Heart right ventricle (tissue), 16 donors: ENCODE data around the gene TUBG1. TPM values are rescaled to one million over a fixed set of nuclear protein-coding genes. Genes with fewer than 3 reads are reported as not detected.
A peak's percentile ranks its signal among the peaks of the same experiment; 100 is the strongest.

ENCODE experiments used
- ATAC-seq, 8 donors: fragments of 200-7000 bp; cut with Tn5 transposase; one replicate each; pipeline ENCODE4 v1.9.1; 2020; ENCODE audit warnings: mild to moderate bottlenecking in 8 of 8, moderate library complexity in 8 of 8, moderate number of reproducible peaks in 1 of 8
- DNase-seq, 2 donors: peaks; one replicate each; pipeline ENCODE4 v3.0.0-alpha.2; 2020
- H3K27ac ChIP-seq, 10 donors: fragments of 200-600 bp; sonication (generic) in 2 of 10; one replicate each; pipeline versions ENCODE4 v1.5.0 to v1.8.0; 2020 to 2022; ENCODE audit warnings: mild to moderate bottlenecking in 3 of 10
- H3K27me3 ChIP-seq, 7 donors: fragments of 200-600 bp; one replicate each; pipeline ENCODE4 v1.8.0; 2021 to 2022; ENCODE audit warnings: mild to moderate bottlenecking in 2 of 7
- H3K36me3 ChIP-seq, 9 donors: fragments of 200-600 bp; sonication (generic) in 1 of 9; one replicate each; pipeline versions ENCODE4 v1.5.0 to v1.8.0; 2020 to 2022; ENCODE audit warnings: mild to moderate bottlenecking in 2 of 9
- H3K4me1 ChIP-seq, 9 donors: fragments of 200-600 bp; sonication (generic) in 1 of 9; one replicate each; pipeline versions ENCODE4 v1.5.0 to v1.8.0; 2020 to 2022; ENCODE audit warnings: mild to moderate bottlenecking in 4 of 9
- H3K4me3 ChIP-seq, 10 donors: fragments of 200-600 bp; sonication (generic) in 2 of 10; one replicate each; pipeline versions ENCODE4 v1.5.0 to v1.8.0; 2020 to 2022; ENCODE audit warnings: mild to moderate bottlenecking in 7 of 10, moderate library complexity in 2 of 10
- H3K9me3 ChIP-seq, 11 donors: fragments of 200-600 bp in 10 of 11; sonication (generic) in 2 of 11; one replicate each; pipeline versions ENCODE4 v1.5.0 to v1.8.0; 2013 to 2022; ENCODE audit warnings: mild to moderate bottlenecking in 2 of 11, control low read depth in 1 of 11, moderate library complexity in 1 of 11
- CTCF ChIP-seq, 9 donors: fragments of 200-600 bp; sonication (generic) in 2 of 9; IDR thresholded peaks; one replicate each; pipeline versions ENCODE4 v1.5.0 to v1.8.0; 2021 to 2022; ENCODE audit warnings: antibody characterized with exemption in 9 of 9, mild to moderate bottlenecking in 5 of 9, moderate library complexity in 1 of 9
- WGBS, 2 donors: extraction: QIAGEN DNeasy Blood & Tissue Kit; methylation state at CpG; one replicate each; pipeline ENCODE4 v1.1.7; 2013; ENCODE audit warnings: inconsistent platforms in 1 of 2; 5-methylcytosine and 5-hydroxymethylcytosine counted together
- intact Hi-C, 10 donors: fragments of 100-400 bp; cut with DNase I; formaldehyde crosslinking; loops; one replicate each; pipeline versions ENCODE4 v1.11.1 to v1.14.2; 2022
- polyA plus RNA-seq, 2 donors: library from polyadenylated mRNA; stranded (reverse); fragments of 200-250 nt; gene quantifications; one replicate each; pipeline ENCODE4 v1.2.3, GENCODE V29; 2013
- total RNA-seq, 10 donors: library from RNA; stranded (reverse); fragmentation: NEBNext Ultra II Directional in 3 of 10; extraction: Animal tissue kit (Norgen Biotek cat#: 25700) in 3 of 10; gene quantifications; one replicate each; pipeline versions ENCODE4 v1.2.1 to v1.2.4, GENCODE V29; 2021 to 2023
- donor health status: Arrhythmogenic right ventricular cardiomyopathy.
- donor health status: ischemic (EF 13 %, LVEDD 7.1; RV severe dilation, severe dysfunction).
- donor health status: healthy with polysubstance abuse.
- donor health status: DM: no; HTN: yes; CAD: no.
- donor health status: DM: no; HTN: no; CAD: no.
- donor health status: ischemic (EF 25% LVEDD 6.9; RV normal size, moderate dysfunction).
- donor health status: ischemic (EF 25% LVEDD 5.7; RV mildly dilated, moderate dysfunction).
- donor health status: healthy.
- donor health status: DM: yes; HTN: yes; CAD: no.
- donor health status: Ischemic cardiomyopathy.
- donor health status: ischemic (EF 35%, LVEDD 5.7; RV mildly dilated, moderate dysfunction).
- donor health status: nonischemic (EF 11% LVEDD 7.7; RV severe dilation, severe dysfunction).
- donor health status: DM: yes; HTN: yes; CAD: no.
- donor health status: PGD.
- donor health status: ischemic (EF 29% LVEDD 5.4; RV normal size, mild dysfunction).
- donor health status: nonischemic (EF 23%, LVEDD 6.1; RV moderate dilation, normal function).

The TUBG1 gene
- total and polyA plus RNA-seq, 12 donors = 28.2 to 107 (median 43.7) TPM

DNA sequence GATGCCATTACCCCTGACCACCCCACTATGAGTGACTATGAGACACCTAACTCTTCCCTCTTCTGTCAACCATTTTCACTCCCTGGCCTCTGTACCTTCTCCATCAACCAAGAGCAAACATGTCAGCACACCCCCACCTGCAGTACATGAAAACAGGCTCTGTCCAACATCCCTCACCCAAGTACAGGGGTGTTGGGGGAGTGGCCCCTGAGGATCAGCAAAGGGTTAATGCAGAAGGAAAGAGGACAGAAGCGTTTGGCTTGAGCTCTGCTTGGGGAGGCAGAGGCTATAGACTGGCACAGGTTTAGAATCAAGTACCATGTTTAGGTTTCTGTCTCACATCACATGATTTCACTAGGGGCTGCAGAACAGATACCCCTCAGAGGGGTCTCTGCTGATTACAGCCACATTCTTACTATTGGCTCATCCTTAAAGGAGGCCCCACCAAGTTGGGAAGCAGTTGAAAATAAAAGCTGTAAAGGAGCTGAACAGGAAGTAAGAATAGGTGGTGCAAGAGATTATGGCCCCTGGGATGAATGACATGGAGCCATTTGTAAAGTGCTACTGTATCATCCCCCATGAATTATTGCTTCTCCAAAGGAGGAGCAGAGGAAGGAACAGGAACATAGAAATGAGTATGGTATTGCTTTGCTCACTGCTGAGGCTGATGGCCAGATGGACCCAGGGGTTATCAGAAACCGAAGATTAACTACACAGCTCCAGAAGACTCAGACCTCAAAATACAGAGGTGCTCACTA lies 29.5 kb upstream of the TUBG1 start:
- DNase-seq = no peak
- intact Hi-C loops = loop anchor here (2.0 to 10.0 kb wide), 8 partner anchors 97 to 245 kb away; partner anchors contain the start of genes CCR10 (in 3 of the 10), CNTNAP1 (in 3 of the 10), PLEKHH3 (in 3 of the 10) and BECN1 (in 2 of the 10)
- 44 to 49% methylated on average over 2 of the region's 2 CpGs for WGBS, 2 donors
- H3K4me3 ChIP-seq = no peak overlapping the region
- H3K27me3 ChIP-seq = no peaks in the 10 kb centered on the region
- H3K4me1 ChIP-seq = peaks cover 10 to 44% (median 24%) of the 10 kb centered on the region in 9 donors
- H3K27ac ChIP-seq = no peak overlapping the region
- H3K9me3 ChIP-seq = no peaks in the 10 kb centered on the region
- no peak for TF ChIP-seq CTCF (IDR thresholded peaks at IDR 0.05)
- H3K36me3 ChIP-seq = peaks cover 0 to 79% (median 37%) of the 10 kb centered on the region in 9 donors
- no peak for ATAC-seq

DNA sequence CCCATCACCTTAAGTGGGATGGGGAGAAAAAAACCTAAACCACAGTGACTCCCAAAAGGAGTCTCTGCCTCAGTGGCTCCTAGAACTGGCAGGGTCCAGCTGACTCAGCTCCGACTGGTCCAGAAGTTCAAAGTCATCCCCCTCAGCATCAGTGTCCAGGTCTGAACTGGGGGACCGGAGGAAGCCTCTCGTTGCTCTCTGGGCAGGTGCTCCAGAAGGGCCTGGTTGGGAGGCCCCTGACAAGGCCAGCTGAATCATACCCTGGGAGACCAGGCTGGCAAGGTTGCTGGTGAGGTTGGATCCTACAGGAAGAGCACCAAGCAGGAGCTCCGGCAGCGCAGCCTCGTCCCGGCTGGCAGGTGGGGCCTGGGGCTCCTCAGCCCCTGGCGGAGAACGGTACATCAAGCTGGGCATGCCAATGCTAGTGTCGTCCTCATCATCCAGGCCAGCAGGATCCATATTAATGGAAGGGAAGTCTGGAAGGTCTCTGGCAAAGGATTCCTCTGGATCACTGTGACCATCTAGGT lies 27.7 kb upstream of the TUBG1 start:
- no peak for TF ChIP-seq CTCF (IDR thresholded peaks at IDR 0.05)
- WGBS, 2 donors = 90 to 91% methylated on average over 10 of the region's 10 CpGs
- DNase-seq (no peak), ATAC-seq (no peak)
- Histone ChIP-seq H3K4me3 (no peak overlapping the region), H3K27ac (no peak overlapping the region), H3K27me3 (no peaks in the 10 kb centered on the region), H3K36me3 (peaks cover 0 to 81% (median 49%) of the 10 kb centered on the region in 9 donors), H3K4me1 (peaks cover 10 to 46% (median 32%) of the 10 kb centered on the region in 9 donors), H3K9me3 (no peaks in the 10 kb centered on the region)
- intact Hi-C loops = loop anchor here in 1 of 10 donors (10.0 kb wide), 1 partner anchor 103 kb away; the partner anchor contains the start of genes CCR10 and CNTNAP1

- Histone ChIP-seq H3K27me3 (no peaks in the 10 kb centered on the region), H3K4me1 (peaks cover 0 to 34% (median 17%) of the 10 kb centered on the region in 9 donors), H3K27ac (peak overlapping the region in 4 of 10 donors; percentile 11 to 64 (median 52)), H3K9me3 (no peaks in the 10 kb centered on the region), H3K36me3 (peaks cover 0 to 100% (median 69%) of the 10 kb centered on the region in 9 donors), H3K4me3 (no peak overlapping the region)
- no peak for TF ChIP-seq CTCF (IDR thresholded peaks at IDR 0.05)
- 75 to 86% methylated on average over 9 of the region's 9 CpGs for WGBS, 2 donors
- DNase-seq (no peak), ATAC-seq (no peak)
- intact Hi-C loops = loop anchor here in 1 of 10 donors (10.0 kb wide), 1 partner anchor 100 kb away; the partner anchor contains the start of genes CCR10 and CNTNAP1
Measured at GRCh38 chr17:42584880-42585279, 24.6 kb upstream of the TUBG1 start.

GRCh38 chr17:42585353-42585752 lies 24.1 kb upstream of the TUBG1 start:
- peak in 5 of 8 donors; percentile 28 to 75 (median 61) for ATAC-seq
- H3K4me3 ChIP-seq = no peak overlapping the region
- no peak for DNase-seq
- intact Hi-C loops = loop anchor here in 1 of 10 donors (10.0 kb wide), 1 partner anchor 99 kb away; the partner anchor contains the start of genes CCR10 and CNTNAP1
- no peak for TF ChIP-seq CTCF (IDR thresholded peaks at IDR 0.05)
- no peaks in the 10 kb centered on the region for H3K27me3 ChIP-seq
- H3K27ac ChIP-seq = peak overlapping the region in 5 of 10 donors; percentile 6 to 64 (median 49)
- no peaks in the 10 kb centered on the region for H3K9me3 ChIP-seq
- H3K36me3 ChIP-seq = peaks cover 0 to 100% (median 74%) of the 10 kb centered on the region in 9 donors
- H3K4me1 ChIP-seq = peaks cover 0 to 34% (median 17%) of the 10 kb centered on the region in 9 donors
- WGBS, 2 donors = 23 to 35% methylated on average over 1 of the region's 1 CpG
